ENCODE data around the gene FLNB. TPM values are rescaled to one million over a fixed set of nuclear protein-coding genes. Genes with fewer than 3 reads are reported as not detected.

FLNB gene
- polyA plus RNA-seq, 4 donors, result 137 to 335 (median 205) TPM

DNA sequence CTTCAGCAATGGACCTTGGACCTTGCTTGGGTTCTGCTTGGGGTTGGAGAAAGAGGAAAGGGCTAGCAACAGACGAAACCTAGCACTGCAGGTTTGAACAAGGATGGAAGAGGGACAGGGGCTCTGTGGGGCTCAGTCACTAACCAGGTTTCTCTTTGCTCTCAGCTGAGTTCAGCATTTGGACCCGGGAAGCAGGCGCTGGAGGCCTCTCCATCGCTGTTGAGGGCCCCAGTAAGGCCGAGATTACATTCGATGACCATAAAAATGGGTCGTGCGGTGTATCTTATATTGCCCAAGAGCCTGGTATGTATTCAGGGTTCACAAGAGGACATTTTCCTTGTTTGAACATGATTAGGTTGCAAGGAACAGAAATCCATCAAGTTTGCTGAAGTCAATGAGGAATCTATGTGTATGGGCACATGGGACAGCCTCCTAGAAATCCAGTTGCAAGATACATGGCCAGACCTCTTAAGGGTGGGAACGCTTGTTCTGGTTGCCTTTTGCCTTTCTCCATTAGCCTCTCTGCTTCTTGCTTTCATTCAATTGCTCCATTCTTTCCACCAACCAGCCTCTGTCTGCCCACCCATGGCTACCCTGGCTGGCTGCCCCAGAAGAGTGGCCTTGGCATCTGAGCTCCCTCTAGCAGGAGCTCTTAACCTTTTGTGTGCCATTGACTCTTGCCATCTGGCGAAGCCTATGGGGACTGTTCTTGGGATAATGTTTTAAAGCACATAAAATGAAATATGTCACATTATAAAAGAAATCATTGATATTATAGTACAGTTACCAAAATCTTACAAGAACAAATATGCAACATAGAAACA lies 146.6 kb downstream of the FLNB start:
- no peaks in the 10 kb centered on the region for H3K9me3 ChIP-seq (ENCODE audit: control insufficient read depth in 2 of 2, insufficient read depth in 1 of 2, low read depth in 1 of 2, low read length in 1 of 2)
- 69 to 74% (median 72%) methylated on average over 10 of the region's 10 CpGs for WGBS, 3 donors
- DNase-seq (peak in 1 of 2 donors; percentile 73), FAIRE-seq (no peak)
- no peaks in the 10 kb centered on the region for H3K27me3 ChIP-seq (ENCODE audit: control insufficient read depth in 3 of 3, insufficient read depth in 3 of 3, low read length in 3 of 3)
- H3K4me1 ChIP-seq (ENCODE audit: control insufficient read depth in 3 of 3, insufficient read depth in 2 of 3, low read depth in 1 of 3, low read length in 2 of 3), result peaks cover 0 to 7% (median 0%) of the 10 kb centered on the region in 3 donors
- no peak overlapping the region for H3K4me3 ChIP-seq (ENCODE audit: low read depth in 1 of 3, low read length in 3 of 3)
- peaks cover 15 to 77% (median 42%) of the 10 kb centered on the region in 3 donors for H3K36me3 ChIP-seq (ENCODE audit: control insufficient read depth in 3 of 3, insufficient read depth in 2 of 3, low read depth in 1 of 3, low read length in 3 of 3)
- H3K27ac ChIP-seq (ENCODE audit: low read depth in 1 of 3, low read length in 2 of 3), result peak overlapping the region in 1 of 3 donors; percentile 7

DNA sequence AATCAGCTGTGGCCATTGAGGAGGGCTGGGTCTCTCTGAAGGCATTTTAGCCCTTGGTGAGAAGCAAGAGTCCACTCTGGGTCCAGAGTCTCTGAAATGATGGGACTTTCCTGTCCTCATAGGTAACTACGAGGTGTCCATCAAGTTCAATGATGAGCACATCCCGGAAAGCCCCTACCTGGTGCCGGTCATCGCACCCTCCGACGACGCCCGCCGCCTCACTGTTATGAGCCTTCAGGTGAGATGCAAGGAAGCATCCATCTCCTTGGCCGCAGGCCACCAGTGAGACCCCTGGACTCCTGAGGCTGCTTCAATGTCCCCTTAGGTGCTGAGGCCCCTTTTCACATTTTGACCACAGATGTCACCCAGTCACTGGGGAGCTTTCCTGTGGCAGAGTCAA lies 147.6 kb downstream of the FLNB start:
- Histone ChIP-seq H3K4me1 (ENCODE audit: control insufficient read depth in 3 of 3, insufficient read depth in 2 of 3, low read depth in 1 of 3, low read length in 2 of 3) (peaks cover 0 to 7% (median 0%) of the 10 kb centered on the region in 3 donors), H3K27me3 (ENCODE audit: control insufficient read depth in 3 of 3, insufficient read depth in 3 of 3, low read length in 3 of 3) (no peaks in the 10 kb centered on the region), H3K4me3 (ENCODE audit: low read depth in 1 of 3, low read length in 3 of 3) (no peak overlapping the region), H3K36me3 (ENCODE audit: control insufficient read depth in 3 of 3, insufficient read depth in 2 of 3, low read depth in 1 of 3, low read length in 3 of 3) (peaks cover 12 to 74% (median 45%) of the 10 kb centered on the region in 3 donors), H3K27ac (ENCODE audit: low read depth in 1 of 3, low read length in 2 of 3) (no peak overlapping the region), H3K9me3 (ENCODE audit: control insufficient read depth in 2 of 2, insufficient read depth in 1 of 2, low read depth in 1 of 2, low read length in 1 of 2) (no peaks in the 10 kb centered on the region)
- WGBS, 3 donors, result 95 to 97% (median 96%) methylated on average over 10 of the region's 10 CpGs
- FAIRE-seq (no peak), DNase-seq (no peak)

DNA sequence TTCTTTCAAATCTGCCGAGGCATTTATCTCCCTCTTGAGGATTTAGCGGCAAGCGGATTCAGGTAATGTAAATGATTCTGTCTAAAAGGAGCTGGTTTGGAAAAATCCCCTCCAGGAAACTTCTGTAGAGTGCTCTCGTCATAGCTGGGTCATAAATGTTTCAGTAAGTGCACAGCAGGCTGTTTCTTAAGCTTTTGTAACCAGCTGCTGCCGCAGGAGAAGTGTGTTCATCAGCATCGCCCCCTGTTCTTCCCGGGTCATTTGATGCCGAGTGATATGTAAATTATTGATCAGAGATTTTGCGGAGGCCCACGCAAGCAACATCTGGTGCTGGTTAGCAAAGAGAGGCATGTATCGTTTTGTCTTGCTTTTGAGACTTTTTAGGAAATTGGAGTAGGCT lies 149.5 kb downstream of the FLNB start:
- DNase-seq (no peak), FAIRE-seq (no peak)
- no peak overlapping the region for H3K4me3 ChIP-seq (ENCODE audit: low read depth in 1 of 3, low read length in 3 of 3)
- 83 to 92% (median 90%) methylated on average over 11 of the region's 11 CpGs for WGBS, 3 donors
- H3K4me1 ChIP-seq (ENCODE audit: control insufficient read depth in 3 of 3, insufficient read depth in 2 of 3, low read depth in 1 of 3, low read length in 2 of 3), result peaks cover 0 to 7% (median 0%) of the 10 kb centered on the region in 3 donors
- no peak overlapping the region for H3K27ac ChIP-seq (ENCODE audit: low read depth in 1 of 3, low read length in 2 of 3)
- H3K9me3 ChIP-seq (ENCODE audit: control insufficient read depth in 2 of 2, insufficient read depth in 1 of 2, low read depth in 1 of 2, low read length in 1 of 2), result no peaks in the 10 kb centered on the region
- H3K27me3 ChIP-seq (ENCODE audit: control insufficient read depth in 3 of 3, insufficient read depth in 3 of 3, low read length in 3 of 3), result no peaks in the 10 kb centered on the region
- peaks cover 12 to 72% (median 40%) of the 10 kb centered on the region in 3 donors for H3K36me3 ChIP-seq (ENCODE audit: control insufficient read depth in 3 of 3, insufficient read depth in 2 of 3, low read depth in 1 of 3, low read length in 3 of 3)

DNA sequence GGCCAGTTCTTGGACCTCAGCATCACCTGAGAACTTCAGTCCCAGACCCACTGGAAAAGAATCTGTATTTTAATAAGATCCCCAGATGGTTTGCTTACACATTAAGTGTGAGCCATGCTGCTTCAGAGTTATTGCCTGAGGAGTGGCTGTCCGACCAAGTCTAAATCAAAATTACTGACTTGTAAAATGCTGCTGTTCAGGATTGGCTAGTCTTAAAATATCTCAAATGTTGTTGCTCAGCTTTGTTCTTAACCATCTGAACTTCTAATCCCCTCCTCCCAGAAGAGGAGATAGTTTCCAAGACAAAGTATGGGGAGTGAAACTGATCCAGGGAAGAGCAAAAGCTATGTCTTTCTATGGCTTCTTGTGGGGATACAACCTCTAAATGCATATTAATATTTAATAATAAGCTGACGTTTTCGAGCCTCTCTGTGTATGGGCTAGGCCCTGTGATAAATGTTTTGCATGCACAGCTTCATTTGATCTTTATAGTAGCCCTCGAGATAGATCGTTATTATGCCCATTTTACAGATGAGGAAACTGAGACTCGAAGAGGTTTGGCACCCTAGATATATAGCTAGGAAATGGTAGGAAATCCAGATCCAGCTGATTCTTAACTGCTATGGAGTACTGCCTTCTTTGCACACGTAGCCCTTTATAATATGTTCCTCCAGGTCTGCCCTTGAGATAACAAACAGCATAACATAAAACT lies 150.4 kb downstream of the FLNB start:
- FAIRE-seq, result no peak
- Histone ChIP-seq H3K36me3 (ENCODE audit: control insufficient read depth in 3 of 3, insufficient read depth in 2 of 3, low read depth in 1 of 3, low read length in 3 of 3) (peaks cover 12 to 72% (median 39%) of the 10 kb centered on the region in 3 donors), H3K27ac (ENCODE audit: low read depth in 1 of 3, low read length in 2 of 3) (no peak overlapping the region), H3K27me3 (ENCODE audit: control insufficient read depth in 3 of 3, insufficient read depth in 3 of 3, low read length in 3 of 3) (no peaks in the 10 kb centered on the region), H3K4me3 (ENCODE audit: low read depth in 1 of 3, low read length in 3 of 3) (no peak overlapping the region), H3K9me3 (ENCODE audit: control insufficient read depth in 2 of 2, insufficient read depth in 1 of 2, low read depth in 1 of 2, low read length in 1 of 2) (no peaks in the 10 kb centered on the region), H3K4me1 (ENCODE audit: control insufficient read depth in 3 of 3, insufficient read depth in 2 of 3, low read depth in 1 of 3, low read length in 2 of 3) (peaks cover 0 to 7% (median 0%) of the 10 kb centered on the region in 3 donors)
- 94% methylated on average over 7 of the region's 7 CpGs for WGBS, 3 donors
- no peak for DNase-seq

DNA sequence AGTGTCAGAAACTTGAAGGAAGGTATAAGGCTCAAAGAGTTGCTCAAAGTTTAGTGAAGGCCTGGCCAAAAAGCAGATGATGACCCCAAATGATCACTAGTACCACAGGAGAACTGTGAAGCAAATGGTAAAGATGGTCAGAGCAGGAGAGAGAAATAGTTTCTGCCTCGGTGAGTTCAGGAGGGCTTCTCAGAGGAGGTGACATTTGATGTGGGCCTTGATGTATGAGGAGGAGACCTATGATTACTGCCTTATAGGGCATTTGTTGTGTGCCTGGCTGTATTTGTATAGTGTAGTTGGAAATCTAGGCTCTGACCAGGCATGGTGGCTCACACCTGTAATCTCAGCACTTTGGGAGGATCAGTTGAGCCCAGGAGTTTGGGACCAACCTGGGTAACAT lies 152.2 kb downstream of the FLNB start:
- DNase-seq, result no peak
- H3K4me3 ChIP-seq (ENCODE audit: low read depth in 1 of 3, low read length in 3 of 3), result no peak overlapping the region
- H3K9me3 ChIP-seq (ENCODE audit: control insufficient read depth in 2 of 2, insufficient read depth in 1 of 2, low read depth in 1 of 2, low read length in 1 of 2), result no peaks in the 10 kb centered on the region
- 95 to 100% (median 96%) methylated on average over 1 of the region's 1 CpG for WGBS, 3 donors
- H3K4me1 ChIP-seq (ENCODE audit: control insufficient read depth in 3 of 3, insufficient read depth in 2 of 3, low read depth in 1 of 3, low read length in 2 of 3), result peaks cover 0 to 3% (median 0%) of the 10 kb centered on the region in 3 donors
- FAIRE-seq, result no peak
- H3K27ac ChIP-seq (ENCODE audit: low read depth in 1 of 3, low read length in 2 of 3), result no peak overlapping the region
- no peaks in the 10 kb centered on the region for H3K27me3 ChIP-seq (ENCODE audit: control insufficient read depth in 3 of 3, insufficient read depth in 3 of 3, low read length in 3 of 3)
- peaks cover 10 to 79% (median 40%) of the 10 kb centered on the region in 3 donors for H3K36me3 ChIP-seq (ENCODE audit: control insufficient read depth in 3 of 3, insufficient read depth in 2 of 3, low read depth in 1 of 3, low read length in 3 of 3)

DNA sequence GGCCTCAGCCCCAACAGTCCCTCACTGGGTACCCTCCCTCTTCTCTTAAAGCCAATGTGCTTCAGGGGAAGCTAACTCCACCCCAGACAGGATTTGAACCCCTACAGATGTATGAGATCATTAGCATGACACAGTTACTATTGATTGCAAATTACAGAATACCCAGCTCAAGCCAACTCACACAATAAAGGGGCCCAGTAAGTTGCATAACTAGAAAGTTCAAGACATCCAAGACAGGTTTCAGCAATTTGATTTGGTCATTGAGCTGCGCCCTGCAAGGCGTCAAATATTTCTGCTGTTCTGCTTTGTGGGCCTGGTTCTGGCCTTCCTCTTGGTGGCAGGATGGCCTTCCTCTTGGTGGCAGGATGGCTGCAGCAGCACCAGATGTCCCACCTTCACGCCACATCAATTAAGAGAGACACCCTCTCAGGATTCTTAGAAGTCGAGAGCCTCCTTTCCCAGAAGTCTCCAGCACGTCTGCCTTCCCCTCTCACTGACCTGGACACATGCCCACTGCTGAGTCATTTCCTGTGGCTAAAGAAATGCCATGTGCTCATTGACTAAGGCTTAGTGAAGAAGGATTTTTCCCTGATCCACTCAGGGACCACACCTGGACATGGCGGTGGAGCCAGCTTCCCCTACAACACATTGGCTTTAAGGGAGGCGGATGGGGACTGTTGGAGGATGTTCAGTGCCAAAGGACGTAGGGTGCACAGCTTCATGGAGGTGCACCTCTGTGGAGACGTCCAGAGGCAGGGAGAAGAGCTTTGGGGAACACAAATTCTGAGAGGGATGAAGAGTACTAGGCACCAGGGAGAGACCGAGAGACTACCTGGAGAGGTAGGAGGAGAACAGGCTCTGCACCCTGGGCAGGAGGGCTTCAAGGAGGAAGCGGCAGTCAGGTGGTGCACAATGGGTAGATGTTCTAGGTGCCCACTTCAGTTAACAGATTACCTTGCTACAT lies 153.5 kb downstream of the FLNB start:
- peak in 1 of 2 donors; percentile 67 for DNase-seq
- peak overlapping the region in 1 of 3 donors; percentile 17 for H3K27ac ChIP-seq (ENCODE audit: low read depth in 1 of 3, low read length in 2 of 3)
- no peak overlapping the region for H3K4me3 ChIP-seq (ENCODE audit: low read depth in 1 of 3, low read length in 3 of 3)
- H3K9me3 ChIP-seq (ENCODE audit: control insufficient read depth in 2 of 2, insufficient read depth in 1 of 2, low read depth in 1 of 2, low read length in 1 of 2), result no peaks in the 10 kb centered on the region
- peaks cover 0 to 3% (median 0%) of the 10 kb centered on the region in 3 donors for H3K4me1 ChIP-seq (ENCODE audit: control insufficient read depth in 3 of 3, insufficient read depth in 2 of 3, low read depth in 1 of 3, low read length in 2 of 3)
- FAIRE-seq, result no peak
- H3K36me3 ChIP-seq (ENCODE audit: control insufficient read depth in 3 of 3, insufficient read depth in 2 of 3, low read depth in 1 of 3, low read length in 3 of 3), result peaks cover 6 to 79% (median 40%) of the 10 kb centered on the region in 3 donors
- no peaks in the 10 kb centered on the region for H3K27me3 ChIP-seq (ENCODE audit: control insufficient read depth in 3 of 3, insufficient read depth in 3 of 3, low read length in 3 of 3)
- WGBS, 3 donors, result 71 to 80% (median 77%) methylated on average over 11 of the region's 11 CpGs

DNA sequence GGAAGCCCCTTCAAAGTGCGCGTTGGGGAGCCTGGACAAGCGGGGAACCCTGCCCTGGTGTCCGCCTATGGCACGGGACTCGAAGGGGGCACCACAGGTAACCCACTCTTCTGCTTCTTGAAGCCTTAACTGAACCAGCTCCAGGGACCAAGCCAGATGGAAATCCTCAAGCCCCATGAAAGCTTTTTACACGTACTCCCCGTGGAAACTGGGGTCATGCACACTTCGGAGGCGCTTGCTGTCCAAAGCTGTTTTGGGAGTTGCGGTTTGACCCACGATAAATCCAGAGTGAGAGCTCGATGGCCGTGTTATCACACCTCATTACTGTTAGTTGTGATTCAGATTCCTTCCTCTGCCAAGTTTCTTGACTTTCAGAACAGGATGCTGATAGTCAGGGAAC lies 155.0 kb downstream of the FLNB start:
- H3K36me3 ChIP-seq (ENCODE audit: control insufficient read depth in 3 of 3, insufficient read depth in 2 of 3, low read depth in 1 of 3, low read length in 3 of 3), result peaks cover 3 to 83% (median 31%) of the 10 kb centered on the region in 3 donors
- WGBS, 3 donors, result 80 to 87% (median 83%) methylated on average over 14 of the region's 14 CpGs
- H3K27ac ChIP-seq (ENCODE audit: low read depth in 1 of 3, low read length in 2 of 3), result no peak overlapping the region
- no peak for FAIRE-seq
- H3K4me3 ChIP-seq (ENCODE audit: low read depth in 1 of 3, low read length in 3 of 3), result no peak overlapping the region
- no peaks in the 10 kb centered on the region for H3K9me3 ChIP-seq (ENCODE audit: control insufficient read depth in 2 of 2, insufficient read depth in 1 of 2, low read depth in 1 of 2, low read length in 1 of 2)
- H3K4me1 ChIP-seq (ENCODE audit: control insufficient read depth in 3 of 3, insufficient read depth in 2 of 3, low read depth in 1 of 3, low read length in 2 of 3), result peaks cover 0 to 3% (median 0%) of the 10 kb centered on the region in 3 donors
- no peaks in the 10 kb centered on the region for H3K27me3 ChIP-seq (ENCODE audit: control insufficient read depth in 3 of 3, insufficient read depth in 3 of 3, low read length in 3 of 3)
- DNase-seq, result no peak
